Bronchial epithelial cell (primary cell): Measurements from ENCODE around the gene NFKBIB. TPM values are rescaled to one million over a fixed set of nuclear protein-coding genes. Genes with fewer than 3 reads are reported as not detected.

Source experiments
- DNase-seq: peaks from one replicate; pipeline ENCODE4 v3.0.0-alpha.2; 2010; ENCODE audit warnings: low read depth
- FAIRE-seq: peaks from 2 replicates; lab custom pipeline; 2011; peaks lifted over from hg19 to GRCh38; lab: Jason Lieb, UNC
- H3K27me3 ChIP-seq: 2 replicates; pipeline ENCODE4 v1.5.1; 2011; ENCODE audit warnings: low read length; ENCODE audit not compliant: control insufficient read depth, insufficient read depth
- H3K36me3 ChIP-seq: 2 replicates; pipeline ENCODE4 v1.5.1; 2011; ENCODE audit warnings: low read length; ENCODE audit not compliant: control insufficient read depth, insufficient read depth
- H3K4me3 ChIP-seq: 2 replicates; pipeline ENCODE4 v1.5.1; 2011; ENCODE audit warnings: mild to moderate bottlenecking, low read depth, low read length, control low read depth
- total RNA-seq: library from RNA; depleted of rRNA; stranded (reverse); fragments of >200 nt; gene quantifications from 2 replicates; pipeline ENCODE4 v1.2.1, GENCODE V29; 2014
- TF ChIP-seq, protein P1 (sequence below): IDR thresholded peaks from 2 replicates; pipeline ENCODE4 v1.5.1; 2011; ENCODE audit warnings: mild to moderate bottlenecking, moderate library complexity, low read length, control low read depth, inconsistent platforms; ENCODE audit not compliant: insufficient read depth, severe bottlenecking

NFKBIB gene
- total RNA-seq, 1 donor from 2014 or later = 23.2 TPM

DNA sequence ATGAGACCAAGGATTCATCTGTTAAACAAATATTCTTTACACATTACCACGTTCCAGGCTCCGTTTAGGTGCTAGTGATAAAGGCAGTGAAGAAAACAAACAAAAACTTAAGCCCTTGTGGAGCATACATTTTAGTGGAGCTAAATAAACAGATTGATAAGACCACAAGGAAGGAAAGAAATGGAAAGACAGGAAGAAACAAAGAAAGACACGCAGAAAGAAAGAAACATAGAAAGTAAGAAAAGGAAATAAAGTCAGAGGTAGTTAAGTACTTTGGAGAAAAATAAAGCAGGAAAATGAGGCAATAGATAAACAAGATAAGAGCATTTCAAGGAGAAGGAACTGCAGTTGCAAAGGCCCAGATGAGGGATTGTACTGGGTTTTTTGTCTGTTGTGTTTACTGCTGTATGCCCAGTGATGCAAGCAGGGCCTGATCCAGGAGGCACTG is 998 bp downstream of the NFKBIB start:
- FAIRE-seq (no peak), DNase-seq (no peak)
- Histone ChIP-seq H3K27me3 (no peaks in the 10 kb centered on the region), H3K4me3 (no peak overlapping the region), H3K36me3 (peaks cover 10% of the 10 kb centered on the region)
- TF ChIP-seq, protein P1, sequence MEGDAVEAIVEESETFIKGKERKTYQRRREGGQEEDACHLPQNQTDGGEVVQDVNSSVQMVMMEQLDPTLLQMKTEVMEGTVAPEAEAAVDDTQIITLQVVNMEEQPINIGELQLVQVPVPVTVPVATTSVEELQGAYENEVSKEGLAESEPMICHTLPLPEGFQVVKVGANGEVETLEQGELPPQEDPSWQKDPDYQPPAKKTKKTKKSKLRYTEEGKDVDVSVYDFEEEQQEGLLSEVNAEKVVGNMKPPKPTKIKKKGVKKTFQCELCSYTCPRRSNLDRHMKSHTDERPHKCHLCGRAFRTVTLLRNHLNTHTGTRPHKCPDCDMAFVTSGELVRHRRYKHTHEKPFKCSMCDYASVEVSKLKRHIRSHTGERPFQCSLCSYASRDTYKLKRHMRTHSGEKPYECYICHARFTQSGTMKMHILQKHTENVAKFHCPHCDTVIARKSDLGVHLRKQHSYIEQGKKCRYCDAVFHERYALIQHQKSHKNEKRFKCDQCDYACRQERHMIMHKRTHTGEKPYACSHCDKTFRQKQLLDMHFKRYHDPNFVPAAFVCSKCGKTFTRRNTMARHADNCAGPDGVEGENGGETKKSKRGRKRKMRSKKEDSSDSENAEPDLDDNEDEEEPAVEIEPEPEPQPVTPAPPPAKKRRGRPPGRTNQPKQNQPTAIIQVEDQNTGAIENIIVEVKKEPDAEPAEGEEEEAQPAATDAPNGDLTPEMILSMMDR = no peak

DNA sequence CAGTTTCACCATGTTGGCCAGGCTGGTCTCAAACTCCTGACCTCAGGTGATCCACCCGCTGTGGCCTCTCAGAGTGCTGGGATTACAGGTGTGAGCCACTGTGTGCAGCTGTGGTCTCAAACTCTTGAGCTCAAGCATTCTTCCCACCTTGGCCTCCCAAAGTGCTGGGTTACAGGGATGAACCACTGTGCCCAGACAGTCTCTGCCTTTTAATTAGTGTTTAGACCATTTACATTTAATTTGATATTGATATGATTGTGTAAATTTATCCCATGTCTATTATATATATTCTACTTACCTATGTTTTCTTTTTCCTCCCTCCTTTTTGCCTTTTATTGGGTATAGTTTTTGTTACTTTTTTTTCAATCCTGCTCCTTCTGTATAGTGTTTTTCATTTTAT is 1.9 kb downstream of the NFKBIB start:
- Histone ChIP-seq H3K27me3 (no peaks in the 10 kb centered on the region), H3K4me3 (no peak overlapping the region), H3K36me3 (peaks cover 11% of the 10 kb centered on the region)
- no peak for FAIRE-seq
- TF ChIP-seq, protein P1 = no peak
- DNase-seq = no peak

DNA sequence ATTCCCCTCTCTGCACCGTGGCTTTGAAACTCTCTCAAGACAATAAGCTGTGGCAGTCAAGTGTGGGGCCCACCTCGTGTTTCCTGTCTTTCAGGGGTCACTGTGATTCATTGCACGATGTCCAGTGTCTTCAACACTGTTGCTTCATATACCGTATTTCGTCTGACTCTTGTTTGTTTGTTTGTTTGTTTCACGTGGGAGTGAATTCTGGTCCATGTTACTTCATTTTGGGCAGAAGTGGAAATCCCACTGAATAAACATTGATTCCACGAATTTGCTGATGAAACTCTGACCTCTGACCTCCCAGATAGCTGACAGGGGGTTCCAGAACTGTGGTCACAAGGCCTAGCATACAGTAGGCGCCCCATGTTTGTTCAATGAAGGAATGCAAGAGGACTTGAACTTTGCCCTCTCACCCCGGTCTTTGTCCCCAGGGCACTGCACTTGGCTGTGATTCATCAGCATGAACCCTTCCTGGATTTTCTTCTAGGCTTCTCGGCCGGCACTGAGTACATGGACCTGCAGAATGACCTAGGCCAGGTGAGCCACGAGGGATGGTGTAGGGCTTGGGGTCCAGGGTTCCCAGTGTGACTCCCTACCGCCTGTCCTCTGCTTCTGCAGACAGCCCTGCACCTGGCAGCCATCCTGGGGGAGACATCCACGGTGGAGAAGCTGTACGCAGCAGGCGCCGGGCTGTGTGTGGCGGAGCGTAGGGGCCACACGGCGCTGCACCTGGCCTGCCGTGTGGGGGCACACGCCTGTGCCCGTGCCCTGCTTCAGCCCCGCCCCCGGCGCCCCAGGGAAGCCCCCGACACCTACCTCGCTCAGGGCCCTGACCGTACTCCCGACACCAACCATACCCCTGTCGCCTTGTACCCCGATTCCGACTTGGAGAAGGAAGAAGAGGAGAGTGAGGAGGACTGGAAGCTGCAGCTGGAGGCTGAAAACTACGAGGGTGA is 5.1 kb downstream of the NFKBIB start:
- no peak for FAIRE-seq

DNA sequence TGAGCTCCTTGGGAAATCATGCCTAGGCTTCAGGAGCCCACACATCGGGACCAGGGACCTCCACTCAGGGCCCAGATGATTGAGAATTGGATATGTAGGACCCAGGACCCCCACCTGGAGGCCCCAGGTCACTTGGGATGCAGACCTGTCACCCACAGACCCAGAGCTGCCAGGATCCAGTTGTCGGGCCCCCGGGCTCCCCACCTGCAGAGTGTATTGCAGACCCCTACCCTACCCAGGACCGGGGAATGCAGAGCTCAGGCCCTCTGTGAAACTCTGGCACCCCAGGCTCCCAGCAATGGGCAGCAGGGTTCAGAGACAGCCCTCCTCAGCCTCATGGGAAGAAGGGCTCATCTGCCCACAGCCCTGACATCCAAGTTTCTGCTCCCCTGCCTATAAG is 5.9 kb downstream of the NFKBIB start:
- FAIRE-seq = no peak
- no peak overlapping the region for H3K4me3 ChIP-seq
- TF ChIP-seq, protein P1 = no peak
- no peaks in the 10 kb centered on the region for H3K27me3 ChIP-seq
- H3K36me3 ChIP-seq = peaks cover 18% of the 10 kb centered on the region
- no peak for DNase-seq

More for the DNA sequence above, 5.1 kb downstream of the NFKBIB start:
- no peak overlapping the region for H3K4me3 ChIP-seq
- no peaks in the 10 kb centered on the region for H3K27me3 ChIP-seq
- H3K36me3 ChIP-seq = peaks cover 18% of the 10 kb centered on the region
- no peak for DNase-seq
- TF ChIP-seq, protein P1 = no peak

DNA sequence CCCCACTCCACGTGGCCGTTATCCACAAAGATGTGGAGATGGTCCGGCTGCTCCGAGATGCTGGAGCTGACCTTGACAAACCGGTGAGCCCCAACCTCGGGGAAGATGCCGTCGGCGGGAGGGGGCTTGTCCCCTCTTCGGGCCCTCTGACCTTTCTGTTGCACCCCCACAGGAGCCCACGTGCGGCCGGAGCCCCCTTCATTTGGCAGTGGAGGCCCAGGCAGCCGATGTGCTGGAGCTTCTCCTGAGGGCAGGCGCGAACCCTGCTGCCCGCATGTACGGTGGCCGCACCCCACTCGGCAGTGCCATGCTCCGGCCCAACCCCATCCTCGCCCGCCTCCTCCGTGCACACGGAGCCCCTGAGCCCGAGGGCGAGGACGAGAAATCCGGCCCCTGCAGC is 7.5 kb downstream of the NFKBIB start:
- no peak for DNase-seq
- H3K27me3 ChIP-seq = no peaks in the 10 kb centered on the region
- TF ChIP-seq, protein P1 = no peak
- no peak for FAIRE-seq
- no peak overlapping the region for H3K4me3 ChIP-seq
- peaks cover 18% of the 10 kb centered on the region for H3K36me3 ChIP-seq
